ENCODE data around the gene CTBP2.

GRCh38 chr10:125060026-125060425, 100.3 kb downstream of the CTBP2 start:
- no peak for TF ChIP-seq CTCF (conservative IDR thresholded peaks at IDR 0.05; ENCODE audit: low read depth, low read length)
- TF ChIP-seq EZH2 (IDR thresholded peaks at IDR 0.05; ENCODE audit: borderline replicate concordance, low read depth, low read length, poor library complexity, severe bottlenecking) = no peak
